Testis (tissue), 3 donors: ENCODE measurements around the gene MYH15. TPM values are rescaled to one million over a fixed set of nuclear protein-coding genes. Genes with fewer than 3 reads are reported as not detected.

Experiments used
- DNase-seq: peaks from one replicate; pipeline ENCODE4 v3.0.0-alpha.2; 2019
- H3K27ac ChIP-seq, 2 donors: fragments of 200-600 bp; sonication (generic); one replicate each; pipeline ENCODE4 v1.5.1; 2019
- H3K27me3 ChIP-seq: fragments of 200-600 bp; sonication (generic); one replicate; pipeline ENCODE4 v1.5.1; 2019
- H3K36me3 ChIP-seq: fragments of 200-600 bp; sonication (generic); one replicate; pipeline ENCODE4 v1.5.1; 2017; ENCODE audit warnings: low read depth; ENCODE audit errors: missing control alignments
- H3K4me1 ChIP-seq: fragments of 200-600 bp; sonication (generic); one replicate; pipeline ENCODE4 v1.5.1; 2019
- H3K4me3 ChIP-seq, 2 donors: fragments of 200-600 bp; sonication (generic); one replicate each; pipeline ENCODE4 v1.5.1; 2017 to 2019
- H3K9me3 ChIP-seq: fragments of 200-600 bp; sonication (generic); one replicate; pipeline ENCODE4 v1.5.1; 2017
- CTCF ChIP-seq, 3 experiments: fragments of 450-650 bp in 2 of 3; fragments of 200-600 bp in 1 of 3; sonication (generic) in 1 of 3; IDR thresholded peaks; one replicate each; pipeline ENCODE4 v1.5.1; 2016 to 2019; ENCODE audit warnings: antibody characterized with exemption in 3 of 3, mild to moderate bottlenecking in 2 of 3, moderate library complexity in 1 of 3
- POLR2A ChIP-seq: fragments of 450-650 bp; IDR thresholded peaks from one replicate; pipeline ENCODE4 v1.6.1; 2017; ENCODE audit warnings: antibody characterized with exemption, mild to moderate bottlenecking, moderate library complexity
- WGBS, 2 donors: methylation state at CpG; one replicate each; pipeline ENCODE4 v1.1.5; 2018; 5-methylcytosine and 5-hydroxymethylcytosine counted together
- intact Hi-C: fragments of 100-400 bp; cut with DNase I; formaldehyde crosslinking; loops from one replicate; pipeline ENCODE4 v1.15.1; 2023; ENCODE audit warnings: low total_unique reads
- polyA plus RNA-seq: library from polyadenylated mRNA; stranded (reverse); fragments of 350-450 nt; fragmentation: Illumina TruSeq; extraction: RNeasy Lipid Tissue Mini Kit (QIAGEN cat#74804); gene quantifications from one replicate; pipeline ENCODE4 v1.2.3, GENCODE V29; 2014; ENCODE audit warnings: low read depth, low replicate concordance; ENCODE audit not compliant: insufficient read depth
- total RNA-seq, 2 donors: library from RNA; depleted of rRNA; stranded (reverse); fragments of >200 nt; gene quantifications; one replicate each; pipeline ENCODE4 v1.2.3, GENCODE V29; 2016

The MYH15 gene
- total and polyA plus RNA-seq, 3 donors from 2014 or later = 0.91 to 2.2 (median 1.8) TPM

- no peaks in the 10 kb centered on the region for H3K27me3 ChIP-seq
- no peak for DNase-seq
- no peaks in the 10 kb centered on the region for H3K4me1 ChIP-seq
- no peaks in the 10 kb centered on the region for H3K9me3 ChIP-seq
- no peak overlapping the region for H3K27ac ChIP-seq
- 67 to 70% methylated on average over 2 of the region's 2 CpGs for WGBS, 2 donors
- H3K36me3 ChIP-seq = no peaks in the 10 kb centered on the region
- intact Hi-C loops = no loop called here
- TF ChIP-seq CTCF (IDR thresholded peaks at IDR 0.05) (no peak), POLR2A (no peak)
- no peak overlapping the region for H3K4me3 ChIP-seq
Observed at GRCh38 chr3:108441518-108441917, 68.9 kb downstream of the MYH15 start.

- Histone ChIP-seq H3K27ac (no peak overlapping the region), H3K9me3 (no peaks in the 10 kb centered on the region), H3K4me1 (no peaks in the 10 kb centered on the region), H3K27me3 (no peaks in the 10 kb centered on the region), H3K36me3 (no peaks in the 10 kb centered on the region), H3K4me3 (no peak overlapping the region)
- no peak for TF ChIP-seq CTCF (IDR thresholded peaks at IDR 0.05)
- no peak for TF ChIP-seq POLR2A
- intact Hi-C loops = no loop called here
- DNase-seq = no peak
- WGBS, 2 donors = 58 to 61% methylated on average over 7 of the region's 7 CpGs
Observed at GRCh38 chr3:108441071-108441507, 69.3 kb downstream of the MYH15 start.

- DNase-seq = no peak
- intact Hi-C loops = no loop called here
- Histone ChIP-seq H3K27ac (no peak overlapping the region), H3K36me3 (no peaks in the 10 kb centered on the region), H3K27me3 (no peaks in the 10 kb centered on the region), H3K9me3 (no peaks in the 10 kb centered on the region), H3K4me3 (no peak overlapping the region), H3K4me1 (no peaks in the 10 kb centered on the region)
- TF ChIP-seq CTCF (IDR thresholded peaks at IDR 0.05) (no peak), POLR2A (no peak)
Observed at GRCh38 chr3:108438542-108438941, 71.9 kb downstream of the MYH15 start.

GRCh38 chr3:108437439-108437838 is 73.0 kb downstream of the MYH15 start:
- DNase-seq = no peak
- H3K4me1 ChIP-seq = no peaks in the 10 kb centered on the region
- no peaks in the 10 kb centered on the region for H3K36me3 ChIP-seq
- intact Hi-C loops = no loop called here
- no peaks in the 10 kb centered on the region for H3K27me3 ChIP-seq
- no peak overlapping the region for H3K4me3 ChIP-seq
- WGBS, 2 donors = 41 to 47% methylated on average over 3 of the region's 3 CpGs
- H3K27ac ChIP-seq = no peak overlapping the region
- no peak for TF ChIP-seq POLR2A
- TF ChIP-seq CTCF (IDR thresholded peaks at IDR 0.05) = no peak
- no peaks in the 10 kb centered on the region for H3K9me3 ChIP-seq

GRCh38 chr3:108433928-108434327 is 76.5 kb downstream of the MYH15 start:
- no peaks in the 10 kb centered on the region for H3K27me3 ChIP-seq
- no peak for TF ChIP-seq POLR2A
- TF ChIP-seq CTCF (IDR thresholded peaks at IDR 0.05) = no peak
- no peaks in the 10 kb centered on the region for H3K9me3 ChIP-seq
- 93 to 100% methylated on average over 1 of the region's 1 CpG for WGBS, 2 donors
- no peaks in the 10 kb centered on the region for H3K4me1 ChIP-seq
- H3K27ac ChIP-seq = no peak overlapping the region
- no peak overlapping the region for H3K4me3 ChIP-seq
- intact Hi-C loops = no loop called here
- H3K36me3 ChIP-seq = no peaks in the 10 kb centered on the region
- no peak for DNase-seq
